ENCODE measurements around the gene IMPG2. TPM values are rescaled to one million over a fixed set of nuclear protein-coding genes. Genes with fewer than 3 reads are reported as not detected.
A peak's percentile ranks its signal among the peaks of the same experiment; 100 is the strongest.

The IMPG2 gene
- total RNA-seq, 1 donor from 2014 or later, result 2.1 TPM

GRCh38 chr3:101273608-101274007 lies 46.8 kb downstream of the IMPG2 start:
- no peak for DNase-seq

GRCh38 chr3:101273156-101273555 lies 47.2 kb downstream of the IMPG2 start:
- no peak for DNase-seq

GRCh38 chr3:101271728-101272127 lies 48.6 kb downstream of the IMPG2 start:
- no peak for DNase-seq

- no peak for DNase-seq
Observed at GRCh38 chr3:101270149-101270548, 50.2 kb downstream of the IMPG2 start.

- no peak for DNase-seq
Observed at GRCh38 chr3:101268971-101269671, 51.3 kb downstream of the IMPG2 start.

GRCh38 chr3:101268141-101268540 lies 52.2 kb downstream of the IMPG2 start:
- DNase-seq, result no peak

GRCh38 chr3:101266566-101266965 lies 53.8 kb downstream of the IMPG2 start:
- DNase-seq, result no peak

GRCh38 chr3:101266071-101266470 lies 54.3 kb downstream of the IMPG2 start:
- no peak for DNase-seq

GRCh38 chr3:101262393-101263240 lies 57.8 kb downstream of the IMPG2 start:
- DNase-seq, result peak; percentile 4

- no peak for DNase-seq
Observed at GRCh38 chr3:101261506-101261905, 58.9 kb downstream of the IMPG2 start.

GRCh38 chr3:101259485-101260341 lies 60.7 kb downstream of the IMPG2 start:
- no peak for DNase-seq

- DNase-seq, result no peak
Observed at GRCh38 chr3:101256511-101256910, 63.9 kb downstream of the IMPG2 start.

- DNase-seq, result no peak
Observed at GRCh38 chr3:101255441-101255840, 64.9 kb downstream of the IMPG2 start.

- peak; percentile 5 for DNase-seq
Observed at GRCh38 chr3:101253396-101253795, 67.0 kb downstream of the IMPG2 start.

GRCh38 chr3:101252945-101253344 lies 67.4 kb downstream of the IMPG2 start:
- no peak for DNase-seq

- DNase-seq, result no peak
Observed at GRCh38 chr3:101252307-101252706, 68.1 kb downstream of the IMPG2 start.

- no peak for DNase-seq
Observed at GRCh38 chr3:101251441-101251840, 68.9 kb downstream of the IMPG2 start.

- DNase-seq, result no peak
Observed at GRCh38 chr3:101249522-101249921, 70.9 kb downstream of the IMPG2 start.

- no peak for DNase-seq
Observed at GRCh38 chr3:101248736-101249135, 71.6 kb downstream of the IMPG2 start.

- no peak for DNase-seq
Observed at GRCh38 chr3:101244212-101244575, 76.2 kb downstream of the IMPG2 start.

GRCh38 chr3:101243285-101244211 lies 76.8 kb downstream of the IMPG2 start:
- no peak for DNase-seq

Measured in tongue (tissue), 2 donors.